ENCODE measurements around the gene OSBPL10.

The OSBPL10 gene

DNA sequence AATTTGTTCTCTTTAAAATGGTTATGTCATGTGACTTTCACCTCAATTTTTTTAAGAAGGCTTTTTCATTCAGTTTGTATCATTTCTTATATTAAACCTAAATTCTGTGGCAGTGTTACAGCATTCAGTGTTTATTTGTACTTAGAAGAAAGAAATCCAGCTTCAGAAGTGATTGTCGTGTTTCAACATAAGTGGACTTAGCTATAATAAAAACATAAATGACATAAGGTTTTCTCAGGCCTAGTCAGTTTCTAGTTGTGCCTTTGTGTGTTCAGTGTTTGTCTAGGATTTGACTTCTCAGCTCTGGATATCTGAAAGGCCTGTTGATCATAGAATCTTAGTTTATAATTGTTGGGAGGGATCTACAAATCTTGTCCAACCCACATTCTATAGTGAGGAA, 367.9 kb downstream of the OSBPL10 start:
- Histone ChIP-seq H3K79me2 (ENCODE audit: control insufficient read depth, insufficient read depth, low read length, poor library complexity) (no peaks in the 10 kb centered on the region), H2AK5ac (ENCODE audit: low read length) (no peak overlapping the region), H3K4me2 (ENCODE audit: low read length) (no peak overlapping the region), H3K9me3 (ENCODE audit: insufficient read depth, low read depth, low read length) (no peaks in the 10 kb centered on the region), H3K79me1 (ENCODE audit: low read length) (no peaks in the 10 kb centered on the region), H3K9ac (ENCODE audit: low read length) (no peak overlapping the region), H3K14ac (ENCODE audit: low read length) (no peak overlapping the region), H3K18ac (ENCODE audit: low read length) (no peak overlapping the region), H3K4me3 (ENCODE audit: low read depth, low read length) (no peak overlapping the region), H3K36me3 (ENCODE audit: control insufficient read depth in 1 of 2, insufficient read depth in 2 of 2, low read length in 2 of 2) (no peaks in the 10 kb centered on the region), H4K8ac (ENCODE audit: low read depth, low read length) (no peak overlapping the region), H4K12ac (ENCODE audit: low read depth, low read length) (no peak overlapping the region), H3K27ac (ENCODE audit: low read depth, low read length) (no peak overlapping the region), H2BK5ac (ENCODE audit: low read depth, low read length, poor library complexity) (no peak overlapping the region), H3K27me3 (ENCODE audit: insufficient read depth, low read length) (no peaks in the 10 kb centered on the region), H3K4ac (ENCODE audit: low read depth, low read length) (no peak overlapping the region), H4K91ac (ENCODE audit: low read depth, low read length) (no peak overlapping the region), H2AFZ (ENCODE audit: insufficient read depth, low read length, poor library complexity) (no peak overlapping the region), H3K23ac (ENCODE audit: low read length) (no peak overlapping the region), H3K4me1 (ENCODE audit: control insufficient read depth in 1 of 2, insufficient read depth in 2 of 2, low read length in 2 of 2) (no peaks in the 10 kb centered on the region), H2BK12ac (ENCODE audit: low read length) (no peak overlapping the region), H2BK120ac (ENCODE audit: insufficient read depth, low read length, poor library complexity) (no peak overlapping the region)
- WGBS (ENCODE audit: extremely low coverage, insufficient coverage, insufficient read length), result no CpG with 5 or more reads among the region's 1 CpG
- DNase-seq, result no peak
